Esophagus muscularis mucosa (tissue), 4 donors: ENCODE results near the gene PVR. TPM values are rescaled to one million over a fixed set of nuclear protein-coding genes. Genes with fewer than 3 reads are reported as not detected.

Source experiments
- DNase-seq: peaks from one replicate; pipeline ENCODE4 v3.0.0-alpha.2; 2017; ENCODE audit errors: extremely low spot score
- H3K27ac ChIP-seq, 4 donors: fragments of 200-600 bp; sonication (generic); replicated peaks in 1 of 4; 1 replicate in 3 of 4; 2 replicates in 1 of 4; pipeline ENCODE4 v1.5.1; 2016 to 2019; ENCODE audit warnings: mild to moderate bottlenecking in 1 of 4
- H3K27me3 ChIP-seq, 4 donors: fragments of 200-600 bp; sonication (generic); one replicate each; pipeline versions ENCODE4 v1.5.1 to v1.6.0; 2016 to 2019
- H3K36me3 ChIP-seq, 4 donors: fragments of 200-600 bp; sonication (generic); one replicate each; pipeline ENCODE4 v1.5.1; 2016 to 2019
- H3K4me1 ChIP-seq, 4 donors: fragments of 200-600 bp; sonication (generic); one replicate each; pipeline ENCODE4 v1.5.1; 2016 to 2019
- H3K4me3 ChIP-seq, 4 donors: fragments of 200-600 bp; sonication (generic); 1 replicate in 2 of 4; 2 replicates in 2 of 4; pipeline ENCODE4 v1.5.1; 2016 to 2019; ENCODE audit warnings: mild to moderate bottlenecking in 4 of 4, moderate library complexity in 1 of 4
- H3K9me3 ChIP-seq, 4 donors: fragments of 200-600 bp; sonication (generic); 1 replicate in 3 of 4; 2 replicates in 1 of 4; pipeline ENCODE4 v1.5.1; 2016 to 2019
- EP300 ChIP-seq: sonication (generic); formaldehyde crosslinking; IDR thresholded peaks from one replicate; pipeline ENCODE4 v1.6.1; 2017; ENCODE audit warnings: antibody characterized with exemption
- POLR2A ChIP-seq: fragments of 450-650 bp; IDR thresholded peaks from one replicate; pipeline ENCODE4 v1.6.1; 2017; ENCODE audit warnings: antibody characterized with exemption, moderate library complexity, mild to moderate bottlenecking, low read depth
- POLR2AphosphoS5 ChIP-seq, 2 donors: sonication (generic); formaldehyde crosslinking; IDR thresholded peaks; one replicate each; pipeline ENCODE4 v1.6.1; 2017; ENCODE audit warnings: antibody characterized with exemption in 2 of 2
- WGBS: methylation state at CpG from one replicate; pipeline ENCODE4 v1.1.5; 2018; 5-methylcytosine and 5-hydroxymethylcytosine counted together
- intact Hi-C: fragments of 100-400 bp; cut with DNase I; formaldehyde crosslinking; loops from one replicate; pipeline ENCODE4 v1.15.1; 2023
- total RNA-seq, 4 donors: library from RNA; depleted of rRNA; stranded (reverse); fragments of >200 nt; gene quantifications; one replicate each; pipeline versions ENCODE4 v1.1.0 to v1.2.1, GENCODE V29; 2016
- TF ChIP-seq, protein P1 (sequence below), 3 experiments: fragments of 200-600 bp in 2 of 3; fragments of 450-650 bp in 1 of 3; sonication (generic) in 2 of 3; IDR thresholded peaks; one replicate each; pipeline ENCODE4 v1.5.1; 2017 to 2019; ENCODE audit warnings: antibody characterized with exemption in 3 of 3, mild to moderate bottlenecking in 2 of 3, moderate library complexity in 1 of 3

PVR gene
- total RNA-seq, 4 donors from 2014 or later, result 20.8 to 58.3 (median 49.0) TPM

DNA sequence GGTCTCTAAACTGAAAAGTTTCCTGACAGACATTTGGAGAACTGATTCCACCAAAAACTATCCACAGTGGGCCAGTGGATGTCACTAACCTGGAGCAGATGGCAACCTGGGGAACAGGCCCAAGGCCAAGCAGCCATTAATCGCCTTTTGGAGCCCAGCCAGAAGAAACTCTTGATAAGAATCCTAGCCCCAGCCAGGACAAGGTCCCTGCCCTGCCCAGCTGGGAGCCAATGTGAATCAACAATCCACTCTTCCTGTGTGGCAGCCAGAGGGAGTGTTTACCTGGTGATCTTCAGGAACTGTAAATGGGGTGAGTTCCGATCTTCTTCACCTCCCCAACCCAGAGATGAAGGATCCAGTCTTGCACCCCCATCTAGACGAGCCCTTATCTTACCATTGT lies 44.8 kb upstream of the PVR start:
- peaks cover 0 to 48% (median 0%) of the 10 kb centered on the region in 4 donors for H3K27me3 ChIP-seq
- peaks cover 0 to 6% (median 2%) of the 10 kb centered on the region in 4 donors for H3K4me1 ChIP-seq
- H3K36me3 ChIP-seq, result no peaks in the 10 kb centered on the region
- H3K4me3 ChIP-seq, result no peak overlapping the region
- peaks cover 0 to 5% (median 2%) of the 10 kb centered on the region in 4 donors for H3K9me3 ChIP-seq
- intact Hi-C loops, result no loop called here
- DNase-seq, result no peak
- 79% methylated on average over 2 of the region's 3 CpGs for WGBS
- TF ChIP-seq POLR2AphosphoS5 (IDR thresholded peaks at IDR 0.05), result no peak
- TF ChIP-seq, protein P1, sequence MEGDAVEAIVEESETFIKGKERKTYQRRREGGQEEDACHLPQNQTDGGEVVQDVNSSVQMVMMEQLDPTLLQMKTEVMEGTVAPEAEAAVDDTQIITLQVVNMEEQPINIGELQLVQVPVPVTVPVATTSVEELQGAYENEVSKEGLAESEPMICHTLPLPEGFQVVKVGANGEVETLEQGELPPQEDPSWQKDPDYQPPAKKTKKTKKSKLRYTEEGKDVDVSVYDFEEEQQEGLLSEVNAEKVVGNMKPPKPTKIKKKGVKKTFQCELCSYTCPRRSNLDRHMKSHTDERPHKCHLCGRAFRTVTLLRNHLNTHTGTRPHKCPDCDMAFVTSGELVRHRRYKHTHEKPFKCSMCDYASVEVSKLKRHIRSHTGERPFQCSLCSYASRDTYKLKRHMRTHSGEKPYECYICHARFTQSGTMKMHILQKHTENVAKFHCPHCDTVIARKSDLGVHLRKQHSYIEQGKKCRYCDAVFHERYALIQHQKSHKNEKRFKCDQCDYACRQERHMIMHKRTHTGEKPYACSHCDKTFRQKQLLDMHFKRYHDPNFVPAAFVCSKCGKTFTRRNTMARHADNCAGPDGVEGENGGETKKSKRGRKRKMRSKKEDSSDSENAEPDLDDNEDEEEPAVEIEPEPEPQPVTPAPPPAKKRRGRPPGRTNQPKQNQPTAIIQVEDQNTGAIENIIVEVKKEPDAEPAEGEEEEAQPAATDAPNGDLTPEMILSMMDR (IDR thresholded peaks at IDR 0.05), result no peak
- TF ChIP-seq POLR2A, result no peak
- no peak for TF ChIP-seq EP300
- H3K27ac ChIP-seq, result no peak overlapping the region

DNA sequence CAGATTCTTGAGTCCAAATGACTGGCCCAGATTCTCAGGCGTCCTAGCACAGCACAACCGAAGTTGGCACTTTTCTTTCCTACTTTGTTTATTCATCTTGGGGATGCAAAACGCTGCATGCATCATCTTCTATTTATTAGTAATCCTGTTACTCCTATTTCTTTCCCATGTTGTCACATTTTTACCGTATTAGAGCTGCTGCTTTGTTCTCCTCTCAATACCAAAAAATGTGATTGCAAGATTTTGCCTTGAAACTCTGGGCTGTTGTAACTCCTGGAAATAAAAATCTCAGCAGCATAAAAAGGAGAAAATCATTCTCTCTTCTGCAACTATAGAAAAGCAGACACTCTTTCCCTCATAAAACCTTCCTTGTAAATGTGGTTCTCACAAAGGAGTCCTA lies 43.2 kb upstream of the PVR start:
- Histone ChIP-seq H3K36me3 (no peaks in the 10 kb centered on the region), H3K4me1 (peaks cover 0 to 8% (median 3%) of the 10 kb centered on the region in 4 donors), H3K4me3 (no peak overlapping the region), H3K9me3 (peaks cover 0 to 5% (median 2%) of the 10 kb centered on the region in 4 donors), H3K27me3 (peaks cover 0 to 53% (median 0%) of the 10 kb centered on the region in 4 donors), H3K27ac (no peak overlapping the region)
- TF ChIP-seq EP300, result no peak
- WGBS, result 83% methylated on average over 4 of the region's 4 CpGs
- no peak for DNase-seq
- intact Hi-C loops, result no loop called here

DNA sequence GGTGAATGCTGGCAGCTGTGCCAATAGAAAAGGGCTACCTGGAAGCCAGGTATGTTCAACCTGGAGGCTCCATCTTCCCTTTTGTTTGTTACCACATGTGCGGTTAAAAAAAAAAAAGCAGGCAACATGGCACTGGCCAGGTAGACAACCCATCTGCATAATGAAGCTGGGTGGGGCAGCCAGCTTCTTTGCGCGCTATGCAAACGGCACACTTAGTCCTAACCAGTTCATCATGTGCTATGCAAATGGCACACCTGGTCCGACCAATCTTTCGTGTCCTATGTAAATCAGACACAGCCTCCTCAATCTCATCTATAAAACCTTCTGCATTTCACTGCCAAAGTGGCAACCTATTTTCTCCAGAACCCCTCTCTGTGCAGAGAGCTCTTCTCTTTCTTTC lies 41.6 kb upstream of the PVR start:
- peaks cover 0 to 38% (median 0%) of the 10 kb centered on the region in 4 donors for H3K27me3 ChIP-seq
- WGBS, result 79% methylated on average over 6 of the region's 6 CpGs
- no peak overlapping the region for H3K27ac ChIP-seq
- peaks cover 0 to 8% (median 3%) of the 10 kb centered on the region in 4 donors for H3K4me1 ChIP-seq
- no peak for DNase-seq
- TF ChIP-seq EP300 (no peak), POLR2AphosphoS5 (IDR thresholded peaks at IDR 0.05) (no peak), POLR2A (no peak)
- TF ChIP-seq, protein P1 (IDR thresholded peaks at IDR 0.05), result no peak
- no peaks in the 10 kb centered on the region for H3K36me3 ChIP-seq
- H3K4me3 ChIP-seq, result no peak overlapping the region
- H3K9me3 ChIP-seq, result peaks cover 0 to 5% (median 2%) of the 10 kb centered on the region in 4 donors
- intact Hi-C loops, result no loop called here

DNA sequence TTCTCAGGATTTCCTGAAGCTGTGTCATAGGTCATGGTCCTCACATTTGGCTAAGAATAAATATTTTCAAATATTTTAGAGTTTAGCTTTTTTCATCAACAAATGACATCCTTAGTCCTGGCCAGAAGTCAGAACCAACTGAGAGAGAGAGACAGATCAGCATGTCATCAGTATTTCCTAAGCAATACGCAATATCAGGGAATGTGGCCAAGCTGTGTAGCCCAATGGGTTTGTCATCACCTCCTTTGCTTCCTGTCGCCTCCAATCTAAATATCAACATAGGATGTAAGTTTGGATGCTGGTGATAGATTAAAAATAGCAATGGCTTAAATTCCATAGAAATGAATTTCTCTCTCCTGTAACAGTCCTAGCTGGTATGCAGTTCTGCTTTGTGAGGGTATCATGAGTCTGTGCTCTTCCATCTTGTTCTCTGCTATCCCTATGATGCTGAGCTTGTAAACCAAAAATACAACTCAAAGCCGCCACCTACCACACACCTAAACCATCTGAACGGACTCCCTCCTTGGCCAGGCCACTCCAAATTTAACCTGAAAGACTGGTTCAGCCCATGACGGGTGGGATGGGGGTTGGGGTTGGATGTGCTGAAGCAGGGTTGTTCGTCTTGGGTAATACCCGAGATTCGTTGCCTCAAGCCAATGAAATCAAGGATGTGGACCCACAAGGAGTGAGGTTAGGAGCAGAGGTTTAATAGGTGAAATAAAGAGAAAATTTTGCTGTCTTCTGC lies 40.3 kb upstream of the PVR start:
- Histone ChIP-seq H3K27me3 (peaks cover 0 to 29% (median 0%) of the 10 kb centered on the region in 4 donors), H3K27ac (peak overlapping the region in 1 of 4 donors; percentile 19), H3K4me3 (no peak overlapping the region), H3K36me3 (no peaks in the 10 kb centered on the region), H3K9me3 (peaks cover 0 to 2% (median under 1%) of the 10 kb centered on the region in 4 donors), H3K4me1 (peaks cover 0 to 16% (median 4%) of the 10 kb centered on the region in 4 donors)
- DNase-seq, result no peak
- intact Hi-C loops, result no loop called here
- WGBS, result 77% methylated on average over 8 of the region's 8 CpGs
- TF ChIP-seq POLR2AphosphoS5 (IDR thresholded peaks at IDR 0.05) (peak in 1 of 2 donors; percentile 28), POLR2A (no peak)

DNA sequence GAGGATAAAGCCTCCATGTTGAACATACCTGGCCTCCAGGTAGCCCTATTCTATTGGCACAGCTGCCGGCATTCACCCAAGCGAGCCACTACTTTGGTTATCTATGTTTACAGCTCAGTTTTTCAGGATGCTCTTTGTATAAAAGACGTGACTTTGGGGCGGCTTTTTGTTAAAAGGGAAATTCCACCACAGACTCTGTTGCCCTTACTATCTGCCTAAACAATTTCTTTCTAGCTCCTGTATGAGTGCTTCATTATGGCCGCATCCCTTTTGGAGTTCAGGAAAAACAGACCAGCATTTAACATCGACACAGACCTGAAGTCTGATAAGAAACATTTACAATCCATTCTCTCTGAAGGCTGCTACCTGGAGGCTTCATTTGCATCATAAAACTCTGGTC lies 39.5 kb upstream of the PVR start:
- Histone ChIP-seq H3K27ac (no peak overlapping the region), H3K36me3 (no peaks in the 10 kb centered on the region), H3K4me3 (no peak overlapping the region), H3K4me1 (peaks cover 0 to 18% (median 4%) of the 10 kb centered on the region in 4 donors), H3K27me3 (peaks cover 0 to 20% (median 0%) of the 10 kb centered on the region in 4 donors), H3K9me3 (no peaks in the 10 kb centered on the region)
- 79% methylated on average over 6 of the region's 6 CpGs for WGBS
- TF ChIP-seq, protein P1 (IDR thresholded peaks at IDR 0.05), result no peak
- TF ChIP-seq EP300 (no peak), POLR2A (no peak), POLR2AphosphoS5 (IDR thresholded peaks at IDR 0.05) (no peak)
- no peak for DNase-seq
- intact Hi-C loops, result no loop called here
